IPS DF 4.7 (cell line): ENCODE data around the gene CLDN24.

Experiments used
- DNase-seq: peaks from one replicate; pipeline ENCODE4 v3.0.0-alpha.2; 2013; ENCODE audit warnings: low spot score; ENCODE audit errors: extremely low read depth

Gene CLDN24

GRCh38 chr4:183322326-183322725 is at the start of gene CLDN24:
TSS of gene CLDN24 (minus strand) at chr4:183322426. CDS start at chr4:183322426, 0 bp downstream.
- DNase-seq, result no peak

GRCh38 chr4:183370786-183371185 is 48.6 kb upstream of the CLDN24 start:
- DNase-seq, result no peak

GRCh38 chr4:183369073-183369472 is 46.8 kb upstream of the CLDN24 start:
- DNase-seq, result no peak

- DNase-seq, result no peak
These were observed 44.1 kb upstream of the CLDN24 start for GRCh38 chr4:183366206-183366835.

- no peak for DNase-seq
These were observed 41.8 kb upstream of the CLDN24 start for GRCh38 chr4:183364025-183364424.

GRCh38 chr4:183362916-183363542 is 40.8 kb upstream of the CLDN24 start:
- DNase-seq, result no peak

GRCh38 chr4:183362036-183362435 is 39.8 kb upstream of the CLDN24 start:
- no peak for DNase-seq

- no peak for DNase-seq
These were observed 38.1 kb upstream of the CLDN24 start for GRCh38 chr4:183360161-183360919.

GRCh38 chr4:183358215-183358755 is 36.1 kb upstream of the CLDN24 start:
- DNase-seq, result no peak

GRCh38 chr4:183356931-183357675 is 34.9 kb upstream of the CLDN24 start:
- DNase-seq, result no peak

- DNase-seq, result no peak
These were observed 34.1 kb upstream of the CLDN24 start for GRCh38 chr4:183356173-183356830.

- DNase-seq, result no peak
These were observed 33.2 kb upstream of the CLDN24 start for GRCh38 chr4:183355405-183355804.

- no peak for DNase-seq
These were observed 32.0 kb upstream of the CLDN24 start for GRCh38 chr4:183354219-183354618.

- DNase-seq, result no peak
These were observed 31.3 kb upstream of the CLDN24 start for GRCh38 chr4:183353557-183353956.

- DNase-seq, result no peak
These were observed 30.3 kb upstream of the CLDN24 start for GRCh38 chr4:183352546-183352945.

GRCh38 chr4:183350317-183351071 is 28.3 kb upstream of the CLDN24 start:
- DNase-seq, result no peak

- DNase-seq, result no peak
These were observed 27.4 kb upstream of the CLDN24 start for GRCh38 chr4:183349673-183350072.

GRCh38 chr4:183348706-183349659 is 26.8 kb upstream of the CLDN24 start:
- no peak for DNase-seq

GRCh38 chr4:183348136-183348535 is 25.9 kb upstream of the CLDN24 start:
- no peak for DNase-seq
